A172 (cell line): ENCODE results near the gene USP6. TPM values are rescaled to one million over a fixed set of nuclear protein-coding genes. Genes with fewer than 3 reads are reported as not detected.
"Not testable (repeated sequence)": the region's sequence is repeated elsewhere in the genome, so short reads cannot be mapped to it uniquely, and the experiment has no call there.

Source experiments
- DNase-seq: peaks from one replicate; pipeline ENCODE4 v3.0.0-alpha.2; 2015; ENCODE audit warnings: low spot score
- total RNA-seq: library from RNA; depleted of rRNA; stranded (reverse); fragments of >200 nt; shearing (Covaris generic); gene quantifications from 2 replicates; pipeline ENCODE4 v1.2.3, GENCODE V29; 2014

USP6 gene
- total RNA-seq, 1 experiment from 2014 or later: not detected

- no peak for DNase-seq
Measured at GRCh38 chr17:5135726-5136579, 20.1 kb downstream of the USP6 start.

GRCh38 chr17:5136580-5137412 lies 21.0 kb downstream of the USP6 start:
- DNase-seq: not testable (repeated sequence)

GRCh38 chr17:5137511-5138197 lies 21.8 kb downstream of the USP6 start:
- DNase-seq: not testable (repeated sequence)

GRCh38 chr17:5138198-5138544 lies 22.3 kb downstream of the USP6 start:
- DNase-seq: not testable (repeated sequence)

- no peak for DNase-seq
Measured at GRCh38 chr17:5138616-5139457, 23.0 kb downstream of the USP6 start.

GRCh38 chr17:5139458-5139732 lies 23.6 kb downstream of the USP6 start:
- DNase-seq: no peak

- DNase-seq: not testable (repeated sequence)
Measured at GRCh38 chr17:5142877-5143276, 27.0 kb downstream of the USP6 start.

- DNase-seq: not testable (repeated sequence)
Measured at GRCh38 chr17:5146122-5146521, 30.3 kb downstream of the USP6 start.

- not testable (repeated sequence) for DNase-seq
Measured at GRCh38 chr17:5160702-5161101, 44.9 kb downstream of the USP6 start.

- DNase-seq: not testable (repeated sequence)
Measured at GRCh38 chr17:5161793-5162192, 46.0 kb downstream of the USP6 start.

GRCh38 chr17:5164436-5164835 lies 48.6 kb downstream of the USP6 start:
- no peak for DNase-seq

- peak; percentile 78 for DNase-seq
Measured at GRCh38 chr17:5165791-5166564, 50.1 kb downstream of the USP6 start.

- not testable (repeated sequence) for DNase-seq
Measured at GRCh38 chr17:5175027-5175426, 59.2 kb downstream of the USP6 start.

GRCh38 chr17:5179003-5179402 lies 63.2 kb downstream of the USP6 start:
- no peak for DNase-seq

GRCh38 chr17:5181509-5182305 lies 65.9 kb downstream of the USP6 start:
- DNase-seq: no peak

- no peak for DNase-seq
Measured at GRCh38 chr17:5182597-5183409, 67.0 kb downstream of the USP6 start.

- no peak for DNase-seq
Measured at GRCh38 chr17:5183410-5183793, 67.6 kb downstream of the USP6 start.

- DNase-seq: no peak
Measured at GRCh38 chr17:5184288-5184687, 68.5 kb downstream of the USP6 start.
